SHP77 (cell line): ENCODE data around the gene SEPHS1.
"Not testable (repeated sequence)": the region's sequence is repeated elsewhere in the genome, so short reads cannot be mapped to it uniquely, and the experiment has no call there.

Source experiments
- DNase-seq, 2 experiments: peaks; one replicate each; lab custom pipeline; 2025; lab: John Stamatoyannopoulos, UW

The SEPHS1 gene

DNA sequence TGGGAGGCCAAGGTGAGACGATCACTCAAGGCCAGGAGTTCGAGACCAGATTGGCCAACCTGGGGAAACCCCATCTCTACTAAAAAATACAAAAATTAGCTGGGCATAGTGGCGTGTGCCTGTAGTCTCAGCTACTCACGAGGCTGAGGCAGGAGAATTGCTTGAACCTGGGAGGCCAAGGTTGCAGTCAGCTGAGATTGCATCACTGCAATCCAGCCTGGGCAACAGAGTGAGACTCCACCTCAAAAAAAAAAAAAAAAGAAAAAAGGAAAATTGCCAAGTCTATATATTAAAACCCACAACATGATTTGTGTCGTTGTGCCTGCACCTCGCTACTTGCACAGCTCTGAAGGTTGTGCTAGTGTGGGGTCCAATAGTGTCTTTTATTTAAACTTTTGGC is 65.7 kb downstream of the SEPHS1 start:
- not testable (repeated sequence) for DNase-seq

GRCh38 chr10:13276749-13277365 is 71.2 kb downstream of the SEPHS1 start:
- DNase-seq = no peak

DNA sequence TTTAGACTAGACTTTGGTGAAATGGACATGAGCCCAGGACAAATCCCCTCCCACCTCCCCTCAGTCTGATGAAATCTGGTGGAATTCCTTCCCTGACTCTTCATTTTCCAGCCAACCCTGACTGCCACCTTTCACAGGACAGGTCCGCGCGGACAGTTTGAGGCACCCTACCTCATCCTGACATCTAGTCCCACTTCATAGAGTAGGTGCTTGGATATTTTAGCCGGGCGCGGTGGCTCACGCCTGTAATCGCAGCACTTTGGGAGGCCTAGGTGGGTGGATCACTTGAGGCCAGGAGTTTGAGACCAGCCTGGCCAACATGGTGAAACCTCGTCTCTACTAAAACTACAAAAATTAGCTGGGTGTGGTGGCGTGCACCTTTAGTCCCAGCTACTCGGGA is 71.9 kb downstream of the SEPHS1 start:
- DNase-seq = not testable (repeated sequence)

- DNase-seq = peak; percentile 21 to 22
Observed at GRCh38 chr10:13272164-13272571, 75.9 kb downstream of the SEPHS1 start.

DNA sequence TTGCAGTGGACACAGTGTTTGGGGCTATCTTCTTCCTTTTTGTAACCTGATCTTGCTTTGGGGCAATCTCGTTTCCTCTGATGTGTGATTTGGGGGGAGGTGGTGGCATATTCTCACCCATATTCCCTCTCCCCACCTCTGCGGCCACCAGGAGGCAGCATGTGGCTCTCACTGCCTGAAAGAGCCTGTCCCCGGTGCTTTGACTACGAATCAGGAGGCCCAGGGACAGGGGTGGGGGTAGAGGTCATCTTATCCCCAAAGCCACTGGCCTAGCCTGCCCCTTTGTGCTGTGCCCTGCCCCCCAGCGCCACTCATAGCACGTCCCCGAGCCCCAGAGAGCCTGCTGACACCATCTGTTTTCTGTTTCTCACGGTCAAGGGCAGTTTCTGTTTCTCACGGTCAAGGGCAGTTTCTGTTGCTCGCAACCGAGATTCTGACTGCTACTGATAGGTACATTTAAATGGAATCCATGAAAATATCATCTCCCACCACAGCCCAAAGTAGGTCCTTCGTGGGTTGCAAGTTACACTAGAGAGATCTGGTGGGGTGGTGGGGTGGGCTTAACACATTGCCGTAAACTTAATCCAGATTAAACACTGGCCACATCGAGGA is 76.4 kb downstream of the SEPHS1 start:
- DNase-seq = peak; percentile 48 to 75

DNA sequence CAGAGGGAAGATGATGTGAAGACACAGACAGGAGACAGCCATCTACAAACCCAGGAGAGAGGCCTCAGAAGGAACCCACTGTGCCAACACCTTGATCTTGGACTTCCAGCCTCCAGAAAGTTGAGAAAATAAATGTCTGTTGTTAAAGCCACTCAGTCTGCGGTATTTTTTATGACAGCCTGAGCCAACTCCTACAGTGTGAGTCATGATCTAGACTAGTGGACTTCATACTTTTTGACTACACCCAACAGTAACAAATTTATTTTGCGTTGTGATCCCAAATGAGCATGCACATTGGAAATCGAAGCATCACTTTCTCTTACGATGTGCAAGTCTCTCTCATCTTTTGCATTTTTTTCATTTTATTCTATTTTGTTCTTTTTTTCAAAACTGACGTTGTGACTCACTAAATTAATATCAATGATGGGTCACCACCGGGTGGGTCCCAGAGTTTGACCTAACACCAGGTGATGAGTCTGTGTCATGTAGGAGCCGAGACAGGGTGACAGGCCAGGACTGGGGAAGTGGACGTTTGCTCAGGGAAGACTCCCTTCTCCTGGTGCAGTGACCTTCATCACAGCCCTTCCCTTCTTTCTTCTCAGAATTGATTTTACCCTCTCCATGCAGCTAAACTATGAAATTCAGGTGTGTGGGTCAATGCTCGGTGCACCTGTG is 77.1 kb downstream of the SEPHS1 start:
- DNase-seq = no peak

- DNase-seq = no peak
Observed at GRCh38 chr10:13268841-13269240, 79.3 kb downstream of the SEPHS1 start.

- DNase-seq = no peak
Observed at GRCh38 chr10:13268310-13268709, 79.8 kb downstream of the SEPHS1 start.
